ENCODE data around the gene PGAP6. TPM values are rescaled to one million over a fixed set of nuclear protein-coding genes. Genes with fewer than 3 reads are reported as not detected.

Gene PGAP6
- total and polyA plus RNA-seq, 2 of the 8 experiments (the other 6 are each of a cell fraction or from before 2014, with no cell fraction given): 86.8 to 364 TPM

DNA sequence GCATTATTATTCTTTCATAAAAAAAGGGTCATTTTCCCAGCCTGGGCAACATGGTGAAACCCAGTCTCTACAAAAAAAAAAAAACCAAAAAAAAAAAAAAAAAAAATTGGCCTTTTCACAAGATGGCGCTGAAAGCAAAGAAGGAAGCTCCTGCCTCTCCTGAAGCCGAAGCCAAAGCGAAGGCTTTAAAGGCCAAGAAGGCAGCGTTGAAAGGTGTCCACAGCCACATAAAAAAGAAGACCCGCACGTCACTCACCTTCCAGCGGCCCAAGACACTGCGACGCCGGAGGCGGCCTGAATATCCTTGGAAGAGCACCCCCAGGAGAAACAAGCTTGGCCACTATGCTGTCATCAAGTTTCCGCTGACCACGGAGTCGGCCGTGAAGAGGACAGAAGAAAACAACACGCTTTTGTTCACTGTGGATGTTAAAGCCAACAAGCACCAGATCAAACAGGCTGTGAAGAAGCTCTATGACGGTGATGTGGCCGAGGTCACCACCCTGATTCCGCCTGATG is 4.9 kb upstream of the PGAP6 start:
- Histone ChIP-seq H4K20me1 (replicated peaks in 1 of 2; ENCODE audit: control insufficient read depth in 1 of 2, insufficient read depth in 2 of 2, low read length in 2 of 2) (no peaks in the 10 kb centered on the region), H3K23ac (ENCODE audit: insufficient read length) (no peak overlapping the region), H3K9me3 (ENCODE audit: insufficient read depth in 2 of 2, low read depth in 1 of 2, low read length in 1 of 2) (no peaks in the 10 kb centered on the region), H3K36me3 (ENCODE audit: control insufficient read depth in 2 of 4, insufficient read depth in 4 of 4, low read length in 3 of 4) (no peaks in the 10 kb centered on the region), H3K23me2 (ENCODE audit: low read depth, low read length) (peaks cover 11% of the 10 kb centered on the region), H3K56ac (replicated peaks; ENCODE audit: insufficient read length, low read depth, low read length) (no peak overlapping the region), H4K91ac (replicated peaks; ENCODE audit: insufficient read length, low read length) (no peak overlapping the region), H2AFZ (ENCODE audit: low read length) (no peak overlapping the region), H3K4me2 (ENCODE audit: insufficient read depth in 1 of 2, low read depth in 2 of 2, low read length in 2 of 2) (no peak overlapping the region), H3K4me3 (ENCODE audit: extremely low read depth in 1 of 4, insufficient read depth in 2 of 4, low read depth in 3 of 4, low read length in 4 of 4) (no peak overlapping the region), H3K14ac (ENCODE audit: insufficient read length) (no peak overlapping the region), H3K4me1 (replicated peaks in 1 of 4; ENCODE audit: control insufficient read depth in 3 of 4, insufficient read depth in 4 of 4, low read length in 3 of 4) (peaks cover 3 to 11% (median 9%) of the 10 kb centered on the region in 4 experiments), H2BK15ac (ENCODE audit: low read length) (no peak overlapping the region), H3K9ac (replicated peaks in 1 of 4; ENCODE audit: extremely low read depth in 1 of 4, low read depth in 3 of 4, low read length in 3 of 4) (no peak overlapping the region), H2BK12ac (ENCODE audit: low read depth, low read length) (no peak overlapping the region), H2AK5ac (ENCODE audit: low read depth, low read length) (no peak overlapping the region), H3K27ac (ENCODE audit: low read depth, low read length) (no peak overlapping the region), H3K27me3 (replicated peaks in 1 of 4; ENCODE audit: control insufficient read depth in 3 of 4, extremely low read depth in 1 of 4, insufficient read depth in 3 of 4, low read length in 3 of 4) (peaks cover 0 to 3% (median under 1%) of the 10 kb centered on the region in 4 experiments; a peak in 2 of 7 replicates), H3K18ac (ENCODE audit: extremely low read depth, low read length) (no peak overlapping the region), H2BK120ac (replicated peaks; ENCODE audit: low read depth, low read length) (no peak overlapping the region), H2BK5ac (ENCODE audit: low read depth, low read length) (peak overlapping the region; percentile 47; the same call in 1 of the 2 replicates), H3K4ac (replicated peaks; ENCODE audit: insufficient read length, low read depth, low read length) (no peak overlapping the region), H4K8ac (ENCODE audit: extremely low read depth, insufficient read depth, low read length) (no peak overlapping the region), H3K79me2 (ENCODE audit: control insufficient read depth in 1 of 2, insufficient read depth in 2 of 2, low read length in 2 of 2) (no peaks in the 10 kb centered on the region), H4K5ac (ENCODE audit: insufficient read length, low read depth, low read length) (no peak overlapping the region), H3K79me1 (ENCODE audit: low read depth, low read length) (no peaks in the 10 kb centered on the region), H2BK20ac (ENCODE audit: low read length) (no peak overlapping the region)
- FAIRE-seq: no peak
- TF ChIP-seq JUN (IDR thresholded peaks at IDR 0.05; ENCODE audit: low read depth, low read length) (no peak), RAD21 (IDR thresholded peaks at IDR 0.05 in 1 of 2, conservative IDR thresholded peaks at IDR 0.05 in 1 of 2; ENCODE audit: low read depth in 2 of 2, low read length in 2 of 2) (peak in 1 of 2 experiments; percentile 30; a peak in 2 of 4 replicates), ASH2L (IDR thresholded peaks at IDR 0.05; ENCODE audit: low read length) (no peak), SIX5 (IDR thresholded peaks at IDR 0.05; ENCODE audit: low read depth, low read length) (no peak), YY1 (IDR thresholded peaks at IDR 0.05; ENCODE audit: low read depth, low read length) (0 out of 2 replicates have a peak, but pooled peaks have one; percentile 6)
- TF ChIP-seq, protein P1, sequence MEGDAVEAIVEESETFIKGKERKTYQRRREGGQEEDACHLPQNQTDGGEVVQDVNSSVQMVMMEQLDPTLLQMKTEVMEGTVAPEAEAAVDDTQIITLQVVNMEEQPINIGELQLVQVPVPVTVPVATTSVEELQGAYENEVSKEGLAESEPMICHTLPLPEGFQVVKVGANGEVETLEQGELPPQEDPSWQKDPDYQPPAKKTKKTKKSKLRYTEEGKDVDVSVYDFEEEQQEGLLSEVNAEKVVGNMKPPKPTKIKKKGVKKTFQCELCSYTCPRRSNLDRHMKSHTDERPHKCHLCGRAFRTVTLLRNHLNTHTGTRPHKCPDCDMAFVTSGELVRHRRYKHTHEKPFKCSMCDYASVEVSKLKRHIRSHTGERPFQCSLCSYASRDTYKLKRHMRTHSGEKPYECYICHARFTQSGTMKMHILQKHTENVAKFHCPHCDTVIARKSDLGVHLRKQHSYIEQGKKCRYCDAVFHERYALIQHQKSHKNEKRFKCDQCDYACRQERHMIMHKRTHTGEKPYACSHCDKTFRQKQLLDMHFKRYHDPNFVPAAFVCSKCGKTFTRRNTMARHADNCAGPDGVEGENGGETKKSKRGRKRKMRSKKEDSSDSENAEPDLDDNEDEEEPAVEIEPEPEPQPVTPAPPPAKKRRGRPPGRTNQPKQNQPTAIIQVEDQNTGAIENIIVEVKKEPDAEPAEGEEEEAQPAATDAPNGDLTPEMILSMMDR (IDR thresholded peaks at IDR 0.05; ENCODE audit: control extremely low read depth in 1 of 3, insufficient read depth in 1 of 3, low read depth in 1 of 3, low read length in 3 of 3): peak in 1 of 3 experiments; percentile 15; a peak in 1 of 4 replicates
- ChIA-PET POLR2A (ENCODE audit: partially characterized antibody) (interaction anchor here (0.7 to 7.3 kb wide), 3 partner anchors 11 to 1578 kb away, joined by 3 to 67 read pairs (median 4); partner anchors contain the start of genes NME4 and RPS2), CTCF (ENCODE audit: partially characterized antibody) (interaction anchor here (0.6 to 1.0 kb wide), 8 partner anchors 15 to 1907 kb away, joined by 3 to 4 read pairs (median 3); partner anchors contain the start of gene DECR2)
- 90% methylated on average over 19 of the region's 19 CpGs; no CpG with 5 or more reads in 1 of the 2 experiments for WGBS, 2 experiments (ENCODE audit: extremely low coverage in 1 of 2, insufficient coverage in 1 of 2, insufficient read length in 1 of 2, insufficient replicate concordance in 2 of 2, low coverage in 1 of 2, low lambda C conversion rate in 2 of 2, missing lambda C conversion rate in 1 of 2)
- no peak for DNase-seq (ENCODE audit: low read depth in 1 of 2, low spot score in 2 of 2)

All from H1 (cell line).